Measurements from ENCODE around the gene ACTG1.
A peak's percentile ranks its signal among the peaks of the same experiment; 100 is the strongest.

Gene ACTG1

GRCh38 chr17:81492202-81492601 lies 20.4 kb downstream of the ACTG1 start:
- no peak for DNase-seq

GRCh38 chr17:81491761-81492160 lies 20.8 kb downstream of the ACTG1 start:
- DNase-seq: no peak

- no peak for DNase-seq
Measured at GRCh38 chr17:81491181-81491581, 21.4 kb downstream of the ACTG1 start.

- DNase-seq: no peak
Measured at GRCh38 chr17:81489998-81490992, 22.3 kb downstream of the ACTG1 start.

GRCh38 chr17:81489012-81489997 lies 23.3 kb downstream of the ACTG1 start:
- DNase-seq: no peak

- no peak for DNase-seq
Measured at GRCh38 chr17:81488276-81488860, 24.2 kb downstream of the ACTG1 start.

- DNase-seq: peak; percentile 60
Measured at GRCh38 chr17:81487487-81488275, 24.9 kb downstream of the ACTG1 start.

GRCh38 chr17:81487089-81487486 lies 25.5 kb downstream of the ACTG1 start:
- DNase-seq: no peak

GRCh38 chr17:81486199-81486810 lies 26.3 kb downstream of the ACTG1 start:
- no peak for DNase-seq

- peak; percentile 81 for DNase-seq
Measured at GRCh38 chr17:81484195-81484979, 28.2 kb downstream of the ACTG1 start.

GRCh38 chr17:81483862-81484194 lies 28.8 kb downstream of the ACTG1 start:
- DNase-seq: no peak

- DNase-seq: no peak
Measured at GRCh38 chr17:81483085-81483861, 29.3 kb downstream of the ACTG1 start.

GRCh38 chr17:81482673-81483072 lies 29.9 kb downstream of the ACTG1 start:
- DNase-seq: no peak

GRCh38 chr17:81481815-81482505 lies 30.6 kb downstream of the ACTG1 start:
- no peak for DNase-seq

GRCh38 chr17:81481073-81481799 lies 31.4 kb downstream of the ACTG1 start:
- peak; percentile 44 for DNase-seq

GRCh38 chr17:81480140-81481072 lies 32.2 kb downstream of the ACTG1 start:
- DNase-seq: no peak
